ENCODE measurements around the gene COBLL1. TPM values are rescaled to one million over a fixed set of nuclear protein-coding genes. Genes with fewer than 3 reads are reported as not detected.

Gene COBLL1
- total and polyA plus RNA-seq, 2 of the 4 experiments (the other 2 are of a cell fraction), result 0.79 to 1.1 TPM

DNA sequence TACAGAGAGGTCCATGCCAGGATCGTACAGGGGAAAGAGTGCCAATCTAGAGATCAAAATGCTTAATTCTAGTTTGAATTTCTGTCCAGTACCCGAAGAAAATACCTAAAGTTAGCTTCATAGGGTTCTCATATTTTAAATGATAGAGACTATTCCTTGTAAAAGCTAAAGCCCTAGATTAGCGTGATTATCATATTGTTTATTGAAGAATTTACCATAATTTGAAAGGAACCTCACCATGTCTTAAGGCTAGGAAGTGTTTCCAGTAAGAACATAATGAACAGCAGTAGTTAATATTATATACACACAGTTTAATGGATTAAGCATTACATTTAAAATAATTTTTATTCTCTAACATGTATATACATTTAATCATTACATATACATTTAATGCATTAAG is 68.5 kb downstream of the COBLL1 start:
- Histone ChIP-seq H3K9me3 (ENCODE audit: control insufficient read depth, insufficient read depth, low read length) (no peaks in the 10 kb centered on the region), H2BK15ac (ENCODE audit: low read depth, low read length) (no peak overlapping the region), H3K4me1 (ENCODE audit: control insufficient read depth, insufficient read depth, low read length) (no peaks in the 10 kb centered on the region), H3K27me3 (ENCODE audit: control insufficient read depth, insufficient read depth, low read length) (no peaks in the 10 kb centered on the region), H4K91ac (ENCODE audit: insufficient read depth, low read depth, low read length) (no peak overlapping the region), H3K36me3 (ENCODE audit: control insufficient read depth, insufficient read depth, low read length) (no peaks in the 10 kb centered on the region), H3K9ac (ENCODE audit: low read depth, low read length) (no peak overlapping the region), H2AFZ (replicated peaks; ENCODE audit: low read length, poor library complexity) (no peak overlapping the region), H3K79me1 (ENCODE audit: low read depth in 1 of 2, low read length in 2 of 2) (no peaks in the 10 kb centered on the region), H3K14ac (replicated peaks; ENCODE audit: low read depth, low read length) (no peak overlapping the region), H3K4ac (ENCODE audit: low read depth, low read length) (no peak overlapping the region), H3K4me3 (ENCODE audit: insufficient read depth, low read depth, low read length) (no peak overlapping the region), H3K4me2 (ENCODE audit: low read depth, low read length) (no peak overlapping the region), H3K23ac (ENCODE audit: low read depth, low read length) (no peak overlapping the region), H3K56ac (ENCODE audit: extremely low read depth, insufficient read depth, low read length) (no peak overlapping the region), H2BK5ac (ENCODE audit: low read depth, low read length, poor library complexity, severe bottlenecking) (no peak overlapping the region), H2BK20ac (ENCODE audit: low read depth, low read length) (no peak overlapping the region), H3K18ac (ENCODE audit: low read depth, low read length) (no peak overlapping the region), H3K27ac (ENCODE audit: insufficient read depth, low read length) (no peak overlapping the region), H3K9me1 (ENCODE audit: insufficient read depth, low read length) (no peaks in the 10 kb centered on the region), H2AK9ac (replicated peaks; ENCODE audit: low read depth, low read length, poor library complexity) (no peak overlapping the region), H2AK5ac (ENCODE audit: low read depth, low read length) (no peak overlapping the region), H2BK120ac (ENCODE audit: low read depth, low read length) (no peak overlapping the region), H4K8ac (ENCODE audit: low read depth in 2 of 2, low read length in 2 of 2) (no peak overlapping the region), H4K5ac (ENCODE audit: low read depth, low read length) (no peak overlapping the region), H4K20me1 (ENCODE audit: insufficient read depth, low read length) (no peaks in the 10 kb centered on the region)
- CTCF ChIA-PET, result interaction anchor here (0.7 kb wide), 2 partner anchors 54 to 392 kb away, joined by 3 read pairs; no protein-coding TSS in a partner anchor
- POLR2A ChIA-PET (ENCODE audit: unreplicated experiment), result no interaction called here
- TF ChIP-seq, protein P1, sequence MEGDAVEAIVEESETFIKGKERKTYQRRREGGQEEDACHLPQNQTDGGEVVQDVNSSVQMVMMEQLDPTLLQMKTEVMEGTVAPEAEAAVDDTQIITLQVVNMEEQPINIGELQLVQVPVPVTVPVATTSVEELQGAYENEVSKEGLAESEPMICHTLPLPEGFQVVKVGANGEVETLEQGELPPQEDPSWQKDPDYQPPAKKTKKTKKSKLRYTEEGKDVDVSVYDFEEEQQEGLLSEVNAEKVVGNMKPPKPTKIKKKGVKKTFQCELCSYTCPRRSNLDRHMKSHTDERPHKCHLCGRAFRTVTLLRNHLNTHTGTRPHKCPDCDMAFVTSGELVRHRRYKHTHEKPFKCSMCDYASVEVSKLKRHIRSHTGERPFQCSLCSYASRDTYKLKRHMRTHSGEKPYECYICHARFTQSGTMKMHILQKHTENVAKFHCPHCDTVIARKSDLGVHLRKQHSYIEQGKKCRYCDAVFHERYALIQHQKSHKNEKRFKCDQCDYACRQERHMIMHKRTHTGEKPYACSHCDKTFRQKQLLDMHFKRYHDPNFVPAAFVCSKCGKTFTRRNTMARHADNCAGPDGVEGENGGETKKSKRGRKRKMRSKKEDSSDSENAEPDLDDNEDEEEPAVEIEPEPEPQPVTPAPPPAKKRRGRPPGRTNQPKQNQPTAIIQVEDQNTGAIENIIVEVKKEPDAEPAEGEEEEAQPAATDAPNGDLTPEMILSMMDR (conservative IDR thresholded peaks at IDR 0.05; ENCODE audit: low read depth, low read length), result no peak
- TF ChIP-seq SMC3 (IDR thresholded peaks at IDR 0.05; ENCODE audit: low read depth, low read length), result no peak
- TF ChIP-seq BHLHE40 (IDR thresholded peaks at IDR 0.05; ENCODE audit: low read depth, low read length), result no peak
- TF ChIP-seq CHD1 (IDR thresholded peaks at IDR 0.05; ENCODE audit: low read depth, low read length), result no peak
- no peak for TF ChIP-seq RCOR1 (IDR thresholded peaks at IDR 0.05; ENCODE audit: insufficient replicate concordance, low read length)
- TF ChIP-seq CEBPB (IDR thresholded peaks at IDR 0.05; ENCODE audit: low read depth, low read length), result no peak
- no peak for TF ChIP-seq FOS (IDR thresholded peaks at IDR 0.05; ENCODE audit: low read depth, low read length)
- TF ChIP-seq NFE2L2 (IDR thresholded peaks at IDR 0.05; ENCODE audit: low read depth, low read length), result no peak
- no peak for TF ChIP-seq RFX5 (IDR thresholded peaks at IDR 0.05; ENCODE audit: low read depth, low read length)
- TF ChIP-seq MAZ (IDR thresholded peaks at IDR 0.05; ENCODE audit: borderline replicate concordance, low read depth, low read length), result no peak
- no peak for TF ChIP-seq POLR2A (IDR thresholded peaks at IDR 0.05; ENCODE audit: low read depth, low read length)
- TF ChIP-seq, protein P2, sequence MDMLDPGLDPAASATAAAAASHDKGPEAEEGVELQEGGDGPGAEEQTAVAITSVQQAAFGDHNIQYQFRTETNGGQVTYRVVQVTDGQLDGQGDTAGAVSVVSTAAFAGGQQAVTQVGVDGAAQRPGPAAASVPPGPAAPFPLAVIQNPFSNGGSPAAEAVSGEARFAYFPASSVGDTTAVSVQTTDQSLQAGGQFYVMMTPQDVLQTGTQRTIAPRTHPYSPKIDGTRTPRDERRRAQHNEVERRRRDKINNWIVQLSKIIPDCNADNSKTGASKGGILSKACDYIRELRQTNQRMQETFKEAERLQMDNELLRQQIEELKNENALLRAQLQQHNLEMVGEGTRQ (IDR thresholded peaks at IDR 0.05; ENCODE audit: low read depth, low read length), result no peak
- no peak for TF ChIP-seq RAD21 (IDR thresholded peaks at IDR 0.05; ENCODE audit: low read length)
- no peak for TF ChIP-seq ELK1 (IDR thresholded peaks at IDR 0.05; ENCODE audit: borderline replicate concordance, low read depth, low read length)
- ATAC-seq (ENCODE audit: low read depth), result no peak
- WGBS, 2 experiments (ENCODE audit: extremely low coverage in 2 of 2, insufficient read length in 1 of 2), result no CpG with 5 or more reads among the region's 3 CpGs
- dilution Hi-C loops (cut with HindIII; ENCODE audit: low sequenced_read_pairs, unreplicated experiment) (no loop called here), in situ Hi-C loops (cut with MboI; ENCODE audit: low sequenced_read_pairs) (no loop called here), intact Hi-C loops (cut with micrococcal nuclease) (no loop called here)
- no TSS peak for BruUV-seq (replicated peaks)
- DNase-seq, result no peak
